H9 (cell line): ENCODE data around the gene TFF2. TPM values are rescaled to one million over a fixed set of nuclear protein-coding genes. Genes with fewer than 3 reads are reported as not detected.

Source experiments
- DNase-seq: peaks from one replicate; pipeline ENCODE4 v3.0.0-alpha.2; 2017
- H2AFZ ChIP-seq: one replicate; pipeline ENCODE4 v1.6.1; 2013; ENCODE audit warnings: mild to moderate bottlenecking, low read length, control low read depth, moderate library complexity
- H2AK5ac ChIP-seq: 2 replicates; pipeline ENCODE4 v1.6.1; 2013; ENCODE audit warnings: low read length, control low read depth, mixed read lengths; ENCODE audit not compliant: insufficient read length
- H2BK120ac ChIP-seq: one replicate; pipeline ENCODE4 v1.6.1; 2013; ENCODE audit warnings: low read depth, mild to moderate bottlenecking, low read length, control low read depth, inconsistent platforms; ENCODE audit not compliant: poor library complexity, severe bottlenecking
- H2BK12ac ChIP-seq: 2 replicates; pipeline ENCODE4 v1.6.1; 2013; ENCODE audit warnings: low read length, control low read depth, mixed read lengths, low read depth; ENCODE audit not compliant: insufficient read length
- H2BK15ac ChIP-seq: 2 replicates; pipeline ENCODE4 v1.6.1; 2013; ENCODE audit warnings: low read depth, low read length, control low read depth
- H2BK20ac ChIP-seq: one replicate; pipeline ENCODE4 v1.6.1; 2013; ENCODE audit warnings: low read depth, mild to moderate bottlenecking, low read length, control low read depth, inconsistent platforms; ENCODE audit not compliant: poor library complexity, severe bottlenecking
- H2BK5ac ChIP-seq: 2 replicates; pipeline ENCODE4 v1.6.1; 2013; ENCODE audit warnings: low read length, control low read depth, mixed read lengths; ENCODE audit not compliant: insufficient read length
- H3K14ac ChIP-seq: 2 replicates; pipeline ENCODE4 v1.6.1; 2013; ENCODE audit warnings: low read length, control low read depth; ENCODE audit not compliant: insufficient read depth
- H3K18ac ChIP-seq: 2 replicates; pipeline ENCODE4 v1.6.1; 2013; ENCODE audit warnings: low read depth, mild to moderate bottlenecking, mixed read lengths, low read length, control low read depth; ENCODE audit not compliant: insufficient read length
- H3K23ac ChIP-seq: 2 replicates; pipeline ENCODE4 v1.6.1; 2013; ENCODE audit warnings: low read length, control low read depth, mixed read lengths, low read depth; ENCODE audit not compliant: insufficient read length
- H3K23me2 ChIP-seq: 2 replicates; pipeline ENCODE4 v1.6.1; 2013; ENCODE audit warnings: low read depth, mild to moderate bottlenecking, mixed read lengths, low read length, control low read depth; ENCODE audit not compliant: insufficient read length, poor library complexity, severe bottlenecking
- H3K27ac ChIP-seq: 2 replicates; pipeline ENCODE4 v1.5.1; 2013; ENCODE audit warnings: low read length, control low read depth, mixed read lengths, low read depth; ENCODE audit not compliant: insufficient read length
- H3K27me3 ChIP-seq: 2 replicates; pipeline ENCODE4 v1.6.1; 2013; ENCODE audit warnings: low read length, control low read depth, inconsistent platforms; ENCODE audit not compliant: insufficient read depth
- H3K4ac ChIP-seq: 2 replicates; pipeline ENCODE4 v1.6.1; 2013; ENCODE audit warnings: low read depth, mild to moderate bottlenecking, control low read depth, inconsistent platforms, low read length, moderate library complexity
- H3K4me1 ChIP-seq: 2 replicates; pipeline ENCODE4 v1.6.1; 2013; ENCODE audit warnings: low read length, control low read depth, inconsistent platforms; ENCODE audit not compliant: insufficient read depth
- H3K4me2 ChIP-seq: 2 replicates; pipeline ENCODE4 v1.6.1; 2013; ENCODE audit warnings: low read length, control low read depth, mixed read lengths; ENCODE audit not compliant: insufficient read length, insufficient read depth
- H3K56ac ChIP-seq: 2 replicates; pipeline ENCODE4 v1.6.1; 2013; ENCODE audit warnings: low read depth, mild to moderate bottlenecking, mixed read lengths, low read length, control low read depth; ENCODE audit not compliant: insufficient read length
- H3K79me1 ChIP-seq: 2 replicates; pipeline ENCODE4 v1.6.1; 2013; ENCODE audit warnings: low read depth, mild to moderate bottlenecking, moderate library complexity, low read length, control low read depth, inconsistent platforms; ENCODE audit not compliant: insufficient read depth, poor library complexity, severe bottlenecking
- H3K79me2 ChIP-seq: 2 replicates; pipeline ENCODE4 v1.6.1; 2013; ENCODE audit warnings: low read length, control low read depth, inconsistent platforms; ENCODE audit not compliant: insufficient read depth
- H3K9ac ChIP-seq: 2 replicates; pipeline ENCODE4 v1.6.1; 2013; ENCODE audit warnings: low read length, control low read depth, mixed read lengths; ENCODE audit not compliant: insufficient read length; ENCODE audit errors: extremely low read depth
- H3K9me3 ChIP-seq: one replicate; pipeline ENCODE4 v1.6.1; 2013; ENCODE audit warnings: low read depth, low read length, inconsistent platforms; ENCODE audit not compliant: control insufficient read depth
- H3T11ph ChIP-seq: one replicate; pipeline ENCODE4 v1.6.1; 2013; ENCODE audit warnings: mild to moderate bottlenecking, low read length, control low read depth, inconsistent platforms
- H4K20me1 ChIP-seq: one replicate; pipeline ENCODE4 v1.6.1; 2013; ENCODE audit not compliant: control insufficient read depth, insufficient read length, insufficient read depth
- H4K5ac ChIP-seq: 2 replicates; pipeline ENCODE4 v1.6.1; 2013; ENCODE audit warnings: low read depth, mild to moderate bottlenecking, mixed read lengths, low read length, control low read depth; ENCODE audit not compliant: insufficient read length
- H4K8ac ChIP-seq: replicated peaks from 2 replicates; pipeline ENCODE4 v1.6.1; 2013; ENCODE audit warnings: low read length, control low read depth, mixed read lengths, low read depth; ENCODE audit not compliant: insufficient read length
- H4K91ac ChIP-seq: 2 replicates; pipeline ENCODE4 v1.6.1; 2013; ENCODE audit warnings: low read depth, mild to moderate bottlenecking, moderate library complexity, mixed read lengths, low read length, control low read depth; ENCODE audit not compliant: insufficient read length
- H3K27ac Mint-ChIP-seq, 3 experiments: 2 replicates in 2 of 3; 3 replicates in 1 of 3; pipeline ENCODE4 v1.8.0; 2020 to 2021; ENCODE audit warnings: mixed read lengths in 3 of 3, mild to moderate bottlenecking in 1 of 3, moderate library complexity in 1 of 3
- H3K27me3 Mint-ChIP-seq: 2 replicates; pipeline ENCODE4 v1.8.0; 2021; ENCODE audit warnings: low read depth, mild to moderate bottlenecking, moderate library complexity, mixed read lengths
- H3K36me3 Mint-ChIP-seq, 3 experiments: 2 replicates in 2 of 3; 3 replicates in 1 of 3; pipeline ENCODE4 v1.8.0; 2020 to 2021; ENCODE audit warnings: low read depth in 3 of 3, mixed read lengths in 3 of 3; ENCODE audit not compliant: insufficient read depth in 1 of 3
- H3K4me1 Mint-ChIP-seq, 2 experiments: 2 replicates each; pipeline ENCODE4 v1.8.0; 2020; ENCODE audit warnings: mixed read lengths in 2 of 2
- H3K4me3 Mint-ChIP-seq, 2 experiments: 2 replicates in 1 of 2; 3 replicates in 1 of 2; pipeline ENCODE4 v1.8.0; 2020 to 2021; ENCODE audit warnings: mild to moderate bottlenecking in 2 of 2, mixed read lengths in 2 of 2, moderate library complexity in 1 of 2
- H3K9me3 Mint-ChIP-seq, 2 experiments: 2 replicates in 1 of 2; 3 replicates in 1 of 2; pipeline ENCODE4 v1.8.0; 2020; ENCODE audit warnings: mild to moderate bottlenecking in 2 of 2, mixed read lengths in 2 of 2, moderate library complexity in 1 of 2
- WGBS: extraction: QIAGEN DNeasy Blood & Tissue Kit; methylation state at CpG from one replicate; pipeline ENCODE4 v1.1.7; 2013; ENCODE audit warnings: missing lambda C conversion rate, low lambda C conversion rate, mixed read lengths; ENCODE audit not compliant: insufficient read length; ENCODE audit errors: extremely low coverage; 5-methylcytosine and 5-hydroxymethylcytosine counted together
- total RNA-seq: library from RNA; stranded (reverse); gene quantifications from 2 replicates; pipeline ENCODE4 v1.2.1, GENCODE V29; 2021
- TF ChIP-seq, protein P1 (sequence below): fragments of 200-600 bp; sonication (generic); conservative IDR thresholded peaks from 3 replicates; pipeline ENCODE4 v1.8.0; 2021; ENCODE audit warnings: antibody characterized with exemption, mild to moderate bottlenecking

The TFF2 gene
- total RNA-seq, 1 experiment from 2014 or later, result not detected

DNA sequence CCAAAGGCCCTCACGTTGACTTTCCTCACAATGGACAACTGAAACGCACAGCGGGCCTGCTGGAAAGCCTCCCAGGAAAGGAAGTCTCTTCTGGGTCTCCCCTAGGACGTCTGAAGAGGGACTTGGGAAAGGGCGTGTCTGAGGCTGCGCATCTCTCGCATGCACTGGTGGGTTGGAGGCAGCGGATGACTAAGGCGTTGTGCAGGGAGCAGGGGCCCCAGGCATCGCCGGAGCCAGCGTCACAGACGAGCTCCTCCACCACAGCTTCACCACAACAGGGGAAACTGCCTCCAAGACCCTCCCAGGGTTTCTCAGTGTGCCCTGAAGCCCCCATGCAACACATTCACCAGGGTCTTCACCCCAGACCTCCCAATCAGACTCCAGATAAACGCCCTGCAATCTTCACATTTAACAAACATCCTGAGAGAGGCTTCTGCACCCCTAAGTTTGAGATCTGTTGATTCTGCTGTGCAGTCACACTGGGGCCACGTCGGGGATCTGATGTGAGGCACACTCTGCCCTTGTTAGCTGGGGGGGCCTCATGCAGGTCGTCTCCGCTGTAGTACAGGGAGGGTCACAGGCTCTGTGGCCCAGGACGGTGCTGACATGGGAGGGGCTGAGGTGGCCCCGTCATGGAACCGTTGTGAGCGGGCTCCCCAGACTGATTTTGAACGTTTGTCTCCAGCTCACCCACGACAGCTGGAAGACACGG, 22.6 kb upstream of the TFF2 start:
- Histone ChIP-seq H3T11ph (no peak overlapping the region), H3K27me3 (no peaks in the 10 kb centered on the region), H3K27ac (no peak overlapping the region), H2BK20ac (no peak overlapping the region), H2AFZ (no peak overlapping the region), H3K9ac (no peak overlapping the region), H2BK5ac (no peak overlapping the region), H3K4ac (no peak overlapping the region), H4K20me1 (no peaks in the 10 kb centered on the region), H3K56ac (no peak overlapping the region), H3K4me2 (no peak overlapping the region), H3K79me1 (no peaks in the 10 kb centered on the region), H4K5ac (no peak overlapping the region), H3K14ac (no peak overlapping the region; the same call in 1 of the 2 replicates), H3K4me1 (no peaks in the 10 kb centered on the region), H2BK12ac (no peak overlapping the region), H3K23ac (no peak overlapping the region), H3K23me2 (no peaks in the 10 kb centered on the region), H3K9me3 (no peaks in the 10 kb centered on the region), H3K18ac (no peak overlapping the region), H4K91ac (no peak overlapping the region), H2AK5ac (no peak overlapping the region), H2BK120ac (no peak overlapping the region), H3K79me2 (no peaks in the 10 kb centered on the region), H2BK15ac (no peak overlapping the region), H4K8ac (no peak overlapping the region)
- Mint-ChIP-seq H3K27ac (peak overlapping the region in 1 of 3 experiments; percentile 27; a peak in 2 of 7 replicates), H3K4me1 (peaks cover 6 to 11% of the 10 kb centered on the region in 2 experiments), H3K36me3 (no peaks in the 10 kb centered on the region), H3K27me3 (peaks cover 31% of the 10 kb centered on the region), H3K4me3 (no peak overlapping the region), H3K9me3 (no peaks in the 10 kb centered on the region; a peak in 1 of 5 replicates)
- WGBS, result no CpG with 5 or more reads among the region's 25 CpGs
- DNase-seq, result no peak
- TF ChIP-seq, protein P1, sequence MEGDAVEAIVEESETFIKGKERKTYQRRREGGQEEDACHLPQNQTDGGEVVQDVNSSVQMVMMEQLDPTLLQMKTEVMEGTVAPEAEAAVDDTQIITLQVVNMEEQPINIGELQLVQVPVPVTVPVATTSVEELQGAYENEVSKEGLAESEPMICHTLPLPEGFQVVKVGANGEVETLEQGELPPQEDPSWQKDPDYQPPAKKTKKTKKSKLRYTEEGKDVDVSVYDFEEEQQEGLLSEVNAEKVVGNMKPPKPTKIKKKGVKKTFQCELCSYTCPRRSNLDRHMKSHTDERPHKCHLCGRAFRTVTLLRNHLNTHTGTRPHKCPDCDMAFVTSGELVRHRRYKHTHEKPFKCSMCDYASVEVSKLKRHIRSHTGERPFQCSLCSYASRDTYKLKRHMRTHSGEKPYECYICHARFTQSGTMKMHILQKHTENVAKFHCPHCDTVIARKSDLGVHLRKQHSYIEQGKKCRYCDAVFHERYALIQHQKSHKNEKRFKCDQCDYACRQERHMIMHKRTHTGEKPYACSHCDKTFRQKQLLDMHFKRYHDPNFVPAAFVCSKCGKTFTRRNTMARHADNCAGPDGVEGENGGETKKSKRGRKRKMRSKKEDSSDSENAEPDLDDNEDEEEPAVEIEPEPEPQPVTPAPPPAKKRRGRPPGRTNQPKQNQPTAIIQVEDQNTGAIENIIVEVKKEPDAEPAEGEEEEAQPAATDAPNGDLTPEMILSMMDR, result no peak
